HG03575 (cell line): ENCODE data around the gene CDON.

Experiments used
- ATAC-seq: cut with Tn5 transposase; IDR thresholded peaks from one replicate; pipeline ENCODE4 v1.9.1; 2021; ENCODE audit not compliant: unreplicated experiment, insufficient number of reproducible peaks, low FRiP score; ENCODE audit errors: extremely low read depth

The CDON gene

DNA sequence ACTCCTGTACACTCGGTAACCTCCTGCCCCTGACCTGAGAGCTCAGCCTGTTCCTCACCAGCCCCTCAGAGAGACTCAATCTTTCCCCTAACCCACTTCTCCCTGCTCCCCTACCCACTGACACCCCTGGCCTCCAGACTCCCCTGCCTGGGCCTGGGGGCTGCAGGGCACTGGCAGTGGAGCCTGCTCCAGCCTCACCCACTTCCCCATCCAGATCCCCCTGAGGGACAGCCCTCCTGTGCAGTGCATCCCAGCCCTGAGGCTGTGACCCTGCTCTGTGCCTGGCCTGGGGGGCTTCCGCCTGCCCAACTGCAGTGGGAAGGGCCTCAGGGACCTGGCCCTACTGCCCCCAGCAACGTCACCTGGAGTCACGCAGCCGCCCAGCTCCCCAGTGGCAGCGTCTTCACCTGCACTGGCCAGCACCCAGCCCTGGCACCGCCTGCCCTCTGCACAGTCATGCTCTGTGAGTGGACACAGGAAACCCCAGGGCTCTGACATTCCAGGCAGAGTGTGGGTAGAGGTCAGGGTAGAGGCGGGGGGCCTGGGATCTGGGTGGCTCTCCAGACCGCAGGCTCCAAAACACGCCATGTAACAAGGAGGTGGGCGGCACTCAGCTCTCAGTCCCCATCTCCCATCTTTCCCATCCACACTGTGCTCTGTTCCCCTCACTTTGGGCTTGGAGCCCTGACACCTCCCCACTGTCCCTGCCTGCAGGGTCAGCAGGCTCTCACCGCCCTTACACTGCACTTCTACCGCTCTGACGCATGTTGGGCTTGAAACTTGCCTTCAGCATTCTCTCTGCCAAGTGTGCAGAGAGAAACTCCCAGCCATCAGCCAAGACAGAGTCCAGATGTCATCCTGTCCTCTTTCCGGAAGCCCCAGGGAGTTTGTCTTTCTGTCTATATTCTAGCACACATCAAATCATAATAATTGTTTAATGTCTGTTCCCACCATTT lies 111.7 kb downstream of the CDON start:
- ATAC-seq, result no peak

DNA sequence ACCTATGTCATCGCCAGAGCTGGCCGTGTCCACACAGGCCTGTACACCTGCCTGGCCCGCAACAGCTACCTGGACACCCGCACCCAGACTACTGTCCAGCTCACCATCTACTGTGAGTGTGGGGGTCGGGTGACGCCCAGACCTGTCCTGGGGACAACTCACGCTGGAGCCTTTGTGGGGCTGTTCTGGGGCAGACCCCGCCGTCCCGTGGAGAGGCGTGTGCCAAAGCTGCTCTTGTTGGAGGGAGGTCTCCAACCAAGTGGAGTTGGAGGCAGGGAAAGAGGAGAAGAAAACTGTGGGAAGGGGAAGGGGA lies 112.5 kb downstream of the CDON start:
- no peak for ATAC-seq

DNA sequence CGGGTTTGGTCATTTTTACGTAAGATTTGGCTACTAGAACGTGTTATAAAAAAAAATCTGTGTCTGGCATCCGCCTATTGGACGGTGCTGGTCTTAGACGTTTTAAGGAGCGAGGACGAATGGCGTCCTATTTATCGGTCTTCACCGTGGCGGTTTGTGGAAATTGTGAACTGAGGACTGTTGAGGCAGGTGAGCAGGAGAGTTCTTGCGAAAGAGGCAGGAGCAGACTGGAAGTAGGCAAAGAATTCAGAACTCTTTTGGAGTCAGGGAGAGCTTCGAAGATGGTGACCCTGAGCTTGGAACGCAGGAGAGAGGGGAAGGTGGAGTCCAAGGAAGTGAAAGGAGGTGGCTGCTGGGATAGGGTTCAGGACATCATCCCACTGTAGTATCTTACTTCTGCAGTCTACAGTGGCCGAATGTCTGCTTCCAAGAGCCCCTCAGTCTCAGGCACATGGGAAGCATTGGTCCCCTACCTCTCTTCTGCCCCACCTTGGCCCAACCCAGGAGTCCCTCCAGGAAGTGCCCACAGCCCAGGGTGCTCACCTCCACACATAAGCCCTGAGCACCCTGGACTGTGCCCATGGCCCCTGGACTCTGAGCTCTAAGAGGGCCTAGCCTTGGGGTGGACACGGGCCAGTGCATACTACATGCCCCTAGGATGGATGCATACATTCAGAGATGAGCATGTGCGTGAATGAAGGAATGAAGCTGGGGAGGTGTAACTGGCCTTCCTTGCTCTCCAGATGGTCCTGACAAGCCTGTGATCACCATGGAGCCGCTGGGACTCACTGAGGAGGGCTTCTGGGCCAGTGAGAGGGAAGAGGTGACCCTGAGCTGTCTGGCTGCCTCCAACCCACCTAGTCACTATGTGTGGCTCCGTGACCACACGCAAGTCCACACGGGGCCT lies 113.1 kb downstream of the CDON start:
- ATAC-seq, result no peak

DNA sequence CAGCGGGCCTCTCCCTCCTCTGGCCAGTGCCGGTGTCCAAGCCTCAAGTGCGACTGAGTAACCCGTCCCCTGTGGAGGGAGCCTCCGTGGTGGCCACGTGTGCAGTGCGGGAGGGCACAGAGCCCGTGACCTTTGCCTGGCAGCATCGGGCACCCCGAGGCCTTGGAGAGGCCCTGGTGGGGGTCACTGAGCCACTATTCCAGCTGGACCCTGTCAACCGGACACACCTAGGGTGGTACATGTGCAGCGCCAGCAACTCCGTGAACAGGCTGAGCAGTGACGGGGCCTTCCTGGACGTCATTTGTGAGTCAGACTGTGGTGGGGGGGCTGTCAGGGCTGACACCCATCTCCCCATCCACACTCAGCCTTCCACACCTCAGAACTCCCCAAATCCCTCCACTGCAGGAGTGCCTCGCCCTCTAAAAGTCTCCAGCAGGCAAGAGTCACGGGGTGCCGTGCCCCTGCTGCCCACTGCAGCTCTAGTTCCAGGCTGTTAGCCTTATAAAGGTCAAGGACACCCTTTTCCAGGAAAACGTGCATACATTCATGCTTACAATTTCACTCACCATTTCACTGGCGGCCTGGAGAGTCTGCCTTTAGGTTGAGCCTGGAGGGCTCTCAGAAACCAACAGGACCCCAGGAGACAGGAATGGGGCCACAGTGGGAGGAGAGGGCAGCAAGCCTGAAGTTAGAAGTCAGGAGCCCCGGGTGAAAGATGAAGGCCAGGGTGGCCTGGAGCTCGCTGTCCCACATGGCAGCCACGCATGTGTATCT lies 114.2 kb downstream of the CDON start:
- no peak for ATAC-seq

DNA sequence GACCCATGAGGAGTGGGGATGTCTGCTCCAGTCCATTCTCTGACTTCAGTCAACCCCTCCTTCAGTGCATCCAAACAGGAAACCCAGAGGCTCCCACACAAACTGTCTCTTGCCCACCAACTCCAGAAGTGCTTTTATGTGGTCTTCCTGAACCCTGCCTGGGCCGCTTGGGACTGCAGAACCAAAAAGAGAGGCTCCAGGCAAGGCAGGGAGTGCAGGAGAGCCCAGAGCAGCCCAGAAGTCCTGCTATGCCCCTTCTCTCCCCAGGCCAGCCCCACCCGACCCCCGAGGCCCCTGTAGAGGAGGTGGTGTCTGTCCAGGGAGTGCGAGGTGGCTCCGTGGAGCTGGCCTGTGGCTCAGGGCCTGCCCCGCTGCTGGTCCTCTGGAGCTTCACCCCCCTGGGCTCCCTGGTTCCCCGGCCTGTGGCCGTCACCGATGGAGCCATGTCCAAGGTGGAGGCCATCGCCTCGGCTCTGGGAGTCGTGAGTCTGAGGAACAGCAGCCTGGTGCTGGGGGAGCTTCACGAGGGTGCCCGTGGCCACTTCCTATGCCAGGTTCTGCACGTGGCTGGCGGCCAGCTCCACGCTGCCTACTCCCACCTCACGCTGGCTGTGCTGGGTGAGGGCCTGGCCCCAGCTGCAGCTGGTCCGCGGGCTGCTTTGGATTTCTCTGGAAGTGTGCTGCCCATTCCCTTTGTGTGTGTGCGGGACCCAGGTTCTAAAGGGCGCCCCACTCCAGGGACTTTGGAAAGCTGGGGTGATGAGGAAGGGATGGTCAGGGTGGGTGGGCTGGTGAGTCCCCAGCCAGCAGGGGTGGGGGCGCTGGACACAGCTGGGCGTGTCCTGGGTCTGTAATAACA lies 115.0 kb downstream of the CDON start:
- ATAC-seq, result no peak

DNA sequence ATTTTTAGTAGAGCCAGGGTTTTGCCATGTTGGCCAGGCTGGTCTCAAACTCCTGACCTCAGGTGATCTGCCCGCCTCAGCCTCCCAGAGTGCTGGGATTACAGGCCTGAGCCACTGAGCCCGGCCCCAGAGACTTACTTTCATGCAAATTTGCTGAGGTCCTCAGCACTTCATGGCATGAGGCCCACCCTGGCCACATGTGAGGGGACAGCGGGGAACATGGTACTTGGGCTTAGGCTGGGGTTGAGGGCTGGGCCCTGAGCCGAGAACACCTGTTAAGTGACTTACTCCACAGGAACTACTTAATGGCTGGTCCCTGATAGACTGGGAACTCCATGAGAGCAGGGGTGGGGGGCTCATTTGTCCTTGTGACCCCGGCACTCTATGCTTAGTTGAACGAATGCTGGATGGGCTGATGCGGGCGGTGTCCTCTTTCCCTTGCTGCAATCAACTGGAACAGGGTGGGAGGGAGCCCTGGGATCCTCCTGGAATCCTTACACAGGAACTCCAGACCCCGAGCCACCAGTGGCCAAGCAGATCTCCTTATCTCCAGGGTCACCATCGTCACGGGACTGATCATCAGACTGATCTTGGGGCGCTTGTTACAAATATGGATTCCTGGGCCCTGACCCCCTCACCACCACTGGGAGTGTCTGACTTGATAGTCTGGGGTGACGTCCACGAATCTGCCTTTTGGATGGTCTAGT lies 115.8 kb downstream of the CDON start:
- no peak for ATAC-seq

DNA sequence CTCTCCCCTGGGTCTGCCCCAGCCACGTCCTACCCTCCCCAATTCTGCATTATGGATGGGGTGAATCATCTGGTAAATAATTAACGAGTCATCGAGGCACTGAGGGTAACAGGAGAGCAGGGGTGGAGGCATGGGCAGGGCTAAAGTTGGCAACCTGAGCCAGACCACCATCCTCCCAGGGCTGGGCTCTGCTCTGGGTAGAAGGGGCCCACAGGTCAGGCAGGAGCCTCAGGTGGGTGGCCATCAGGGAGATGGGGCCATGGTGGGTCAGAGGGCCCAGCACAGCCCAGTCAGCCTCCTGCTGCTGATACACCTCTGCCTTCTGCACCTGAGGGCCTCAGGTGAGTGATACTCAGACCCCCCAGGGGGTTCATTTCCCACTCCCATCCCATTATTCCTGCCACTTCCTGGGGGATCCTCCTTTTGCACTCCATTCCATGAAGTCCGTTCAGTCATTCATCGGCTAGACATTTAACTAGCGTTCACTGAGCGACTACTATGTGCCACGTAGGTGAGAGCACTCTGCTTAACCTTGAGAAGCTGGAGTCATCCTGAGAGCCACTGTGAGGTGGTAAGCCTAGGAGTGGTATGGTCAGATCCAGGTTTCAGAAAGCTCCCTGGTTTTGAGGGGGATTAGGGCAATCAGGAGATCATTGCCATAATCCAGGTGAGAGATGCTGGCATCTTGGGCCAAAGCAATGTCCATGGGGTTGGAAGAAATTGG lies 116.7 kb downstream of the CDON start, which contains the start of gene VSIG10L2:
VSIG10L2 (plus strand) TSS at position 248 of the 724 bp plus-strand sequence; CDS start at position 260, 12 bp downstream.
- no peak for ATAC-seq

DNA sequence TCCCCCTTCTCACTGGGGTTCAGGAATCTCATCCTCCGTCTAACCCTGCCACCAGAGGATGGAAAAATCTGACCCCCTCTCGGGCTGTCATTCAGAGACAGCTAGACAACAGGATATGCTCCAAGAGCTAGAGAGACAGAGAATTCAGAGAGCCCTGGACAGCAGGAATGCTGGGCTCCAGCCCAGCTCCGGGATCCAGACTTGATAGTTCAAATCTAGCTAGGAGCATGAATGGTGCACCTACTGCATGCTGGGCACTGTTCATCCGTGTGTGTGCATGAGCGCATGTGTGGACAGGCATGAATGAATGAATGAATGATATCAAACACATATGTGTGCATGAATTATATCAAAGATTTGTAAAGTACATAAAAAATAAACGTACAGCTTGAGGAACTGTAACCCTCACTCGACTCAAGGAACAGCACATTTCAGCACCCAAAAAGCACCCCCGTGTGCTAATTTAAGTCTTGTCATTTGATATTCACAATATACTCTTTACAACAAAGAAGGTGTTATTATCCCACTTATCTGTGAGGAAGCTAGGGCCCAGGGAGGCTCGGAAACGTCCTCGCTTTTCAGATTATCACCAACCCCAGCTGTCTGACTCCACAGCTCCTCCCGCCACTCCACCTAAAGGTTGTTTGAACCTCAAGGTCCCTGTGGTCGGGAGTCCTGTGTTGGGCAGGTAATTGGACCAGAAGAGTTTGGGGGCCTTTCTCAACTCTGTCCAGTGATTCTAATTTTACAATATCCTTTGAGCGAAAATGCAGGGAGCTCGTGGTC lies 117.5 kb downstream of the CDON start:
- no peak for ATAC-seq

DNA sequence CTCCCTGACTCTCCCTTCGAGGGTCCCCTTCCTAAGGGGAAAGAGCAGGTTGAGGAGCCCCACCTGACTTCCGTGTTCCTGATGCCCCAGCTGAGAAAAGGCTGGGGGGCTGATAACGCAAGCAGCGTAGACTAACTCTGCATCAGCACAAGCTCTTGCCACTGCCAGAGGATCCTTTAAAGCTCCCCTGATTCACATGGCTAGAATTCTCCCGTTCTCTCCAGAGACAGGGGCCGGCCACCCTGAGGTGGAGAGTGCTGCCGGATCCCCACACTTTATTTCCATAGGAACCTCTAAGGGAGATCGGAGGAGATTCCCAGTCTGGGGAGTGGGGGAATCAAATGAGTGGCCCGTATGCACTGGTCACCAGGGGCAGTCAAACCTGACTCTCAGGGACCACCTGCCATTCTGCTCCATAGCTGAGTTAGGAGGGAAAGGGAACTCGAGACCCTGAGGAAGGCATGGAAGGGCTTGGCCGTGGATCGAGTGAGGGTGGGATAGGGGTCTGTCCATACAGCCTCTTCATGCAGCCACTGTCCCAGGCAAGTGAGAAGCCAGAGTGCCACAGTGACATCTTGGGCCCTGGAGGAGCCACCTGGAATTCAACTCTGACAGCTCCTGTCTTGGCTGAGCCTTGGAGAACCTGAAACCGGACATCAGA lies 118.2 kb downstream of the CDON start:
- no peak for ATAC-seq

DNA sequence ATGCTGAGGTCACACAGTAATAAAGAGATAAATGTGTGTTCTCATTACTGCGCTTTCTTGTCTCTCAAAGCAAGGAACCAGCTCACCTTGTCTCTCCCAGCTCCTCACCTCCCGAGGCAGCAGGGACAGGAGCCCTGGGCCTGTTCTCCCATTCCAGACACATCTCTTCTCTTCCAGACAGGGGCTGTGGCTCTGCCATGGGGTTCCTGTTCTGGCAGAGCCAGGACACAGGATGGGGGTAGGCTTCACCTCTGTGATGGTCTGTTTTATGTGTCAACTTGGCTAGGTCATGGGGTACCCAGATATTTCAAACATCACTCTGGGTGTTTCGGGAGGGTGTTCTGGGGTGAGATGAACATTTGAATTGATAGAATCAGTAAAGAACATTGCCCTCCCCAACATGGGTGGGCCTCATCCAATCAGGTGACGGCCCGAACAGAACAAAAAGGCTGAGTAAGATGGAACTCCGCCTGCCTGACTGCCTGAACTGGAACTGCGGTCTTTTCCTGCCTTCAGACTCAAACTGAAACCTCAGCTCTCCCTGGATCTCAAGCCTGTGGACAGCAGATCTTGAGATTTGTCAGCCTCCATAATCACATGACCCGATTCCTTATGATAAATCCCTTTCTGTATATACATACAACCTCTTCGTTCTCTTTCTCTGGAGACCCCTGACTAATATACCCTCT lies 118.9 kb downstream of the CDON start:
- ATAC-seq, result no peak

DNA sequence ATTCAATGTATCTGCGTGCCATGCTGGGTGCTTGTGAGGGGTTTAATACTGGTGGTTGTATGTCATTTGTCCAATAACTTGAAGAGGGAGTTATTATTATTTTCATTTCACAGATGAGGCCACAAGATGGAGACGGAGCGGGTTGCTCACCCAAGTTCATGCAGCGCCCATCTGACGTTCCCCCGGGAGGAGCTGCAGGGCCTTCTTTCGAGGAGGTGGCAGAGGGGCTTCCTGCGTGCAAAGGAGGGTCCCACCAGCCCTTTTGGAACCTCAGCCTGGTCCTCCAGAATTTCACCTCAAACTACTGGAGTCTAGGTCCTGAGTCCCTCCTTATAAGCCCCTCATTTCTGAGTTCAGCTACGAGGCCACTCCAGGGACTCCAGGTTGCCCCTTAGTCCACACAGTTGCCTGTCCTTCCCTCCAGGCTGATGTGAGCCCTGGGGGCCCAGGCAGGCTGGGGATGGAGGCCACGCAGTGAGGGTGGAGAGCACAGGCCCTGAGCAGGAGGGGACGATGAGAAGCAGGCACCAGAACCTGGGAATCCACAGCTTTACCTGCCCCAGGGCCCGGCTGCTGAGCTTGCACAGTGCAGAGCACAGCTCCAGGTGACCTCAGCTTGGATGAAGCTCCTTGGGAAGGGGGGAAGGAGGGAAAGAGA lies 119.8 kb downstream of the CDON start:
- no peak for ATAC-seq

DNA sequence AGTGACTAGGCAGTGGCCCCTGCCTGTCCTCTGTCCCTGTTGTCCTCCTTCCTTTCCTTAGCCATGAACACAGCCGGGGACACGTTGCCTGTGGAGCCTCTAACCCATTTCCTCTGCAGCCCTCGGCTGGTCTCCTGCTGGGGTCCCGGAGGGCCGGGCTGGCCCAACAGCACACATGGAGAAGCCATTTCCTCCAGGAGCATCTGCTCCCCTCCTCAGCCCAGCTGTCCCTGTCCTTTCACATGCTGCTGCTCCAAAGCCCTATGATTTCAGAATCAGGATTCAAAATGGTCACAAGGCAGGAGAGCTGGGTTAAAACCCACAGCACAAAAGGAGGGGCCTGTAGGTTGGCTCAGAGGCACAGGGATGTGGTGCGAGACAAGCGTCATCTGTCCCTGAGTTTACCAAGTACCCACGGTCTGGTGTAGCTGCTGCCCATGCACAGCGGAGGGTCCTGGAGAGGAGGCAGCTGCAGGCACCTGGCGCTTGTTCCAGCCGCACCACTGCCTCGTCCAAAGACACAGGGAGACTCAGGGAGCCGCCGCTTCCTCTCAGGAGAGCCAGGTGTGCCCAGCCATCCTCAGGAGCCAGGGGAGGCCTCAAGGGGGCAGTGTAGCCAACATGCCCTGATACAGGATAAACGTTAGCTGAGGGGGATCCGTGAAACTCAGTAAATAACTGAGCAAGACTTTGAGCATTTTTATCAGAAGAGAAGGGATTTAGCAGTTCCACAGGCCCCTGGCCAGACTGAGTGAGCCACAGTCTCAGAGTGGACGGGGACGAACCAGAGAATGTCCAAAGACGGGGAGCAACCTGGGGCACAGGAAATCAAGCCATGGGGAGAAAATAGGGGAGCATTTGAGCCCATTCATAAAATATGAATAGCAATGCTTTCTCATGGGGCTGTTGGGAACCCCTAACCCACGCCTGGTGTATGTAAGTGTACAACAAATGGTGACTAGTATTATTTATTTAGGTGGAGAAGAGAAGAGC lies 120.8 kb downstream of the CDON start:
- no peak for ATAC-seq

DNA sequence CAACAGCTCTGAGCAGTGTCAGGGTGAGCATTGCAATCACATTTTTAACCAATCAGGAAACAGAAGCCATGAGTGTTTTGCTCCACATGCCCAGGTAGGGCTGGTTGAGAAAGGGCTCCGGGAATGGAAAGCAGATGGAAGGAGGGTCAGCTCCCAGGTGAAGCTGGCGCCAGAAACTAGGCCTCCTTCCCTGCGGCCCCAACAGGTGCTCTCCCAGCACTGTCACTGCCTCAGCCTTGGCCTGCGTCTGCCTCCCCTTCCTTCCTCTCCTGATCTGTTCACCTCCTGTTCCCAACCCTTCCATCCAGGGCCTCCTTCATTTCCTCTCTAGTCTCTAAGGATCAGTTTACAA lies 121.4 kb downstream of the CDON start:
- no peak for ATAC-seq

DNA sequence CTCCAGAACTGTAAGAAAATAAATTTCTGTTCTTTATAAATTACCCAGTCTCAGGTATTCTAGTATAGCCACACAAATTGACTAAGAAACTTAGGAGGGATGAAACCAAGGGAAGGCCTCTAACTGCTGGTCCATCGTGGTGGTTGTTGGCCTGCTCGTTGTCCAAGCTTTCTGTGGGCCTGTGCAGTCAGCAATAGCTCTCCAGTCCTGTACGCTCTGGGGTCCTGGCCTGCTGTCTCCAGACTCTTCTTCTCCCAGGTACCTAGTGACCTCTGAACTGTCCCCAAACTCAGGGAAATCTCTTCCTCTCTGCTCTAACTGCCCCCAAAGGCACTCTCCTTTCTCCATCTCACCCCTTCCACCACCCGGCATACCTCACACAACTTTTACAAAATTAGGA lies 122.5 kb downstream of the CDON start:
- no peak for ATAC-seq
